SK-N-SH (cell line): ENCODE measurements around the gene TMEM117. TPM values are rescaled to one million over a fixed set of nuclear protein-coding genes. Genes with fewer than 3 reads are reported as not detected.

ENCODE experiments used
- CTCF ChIA-PET: fragments of 300-600, 350-600 bp; formaldehyde crosslinking; extraction: SDS; loops from one replicate; lab custom pipeline; 2021; lab: Yijun Ruan, JAX
- POLR2A ChIA-PET: fragments of 350-600 bp; sonication (Branson Sonifier 250); formaldehyde crosslinking; extraction: SDS; loops from one replicate; lab custom pipeline; 2020; ENCODE audit warnings: antibody characterized with exemption, inconsistent platforms; lab: Yijun Ruan, JAX
- DNase-seq: peaks from one replicate; pipeline ENCODE4 v3.0.0; 2012
- H2AFZ ChIP-seq: fragments of 200-600 bp; sonication (generic); 2 replicates; pipeline ENCODE4 v1.8.1; 2016; ENCODE audit warnings: antibody characterized with exemption, mild to moderate bottlenecking, low read depth
- H3F3A ChIP-seq: fragments of 200-600 bp; sonication (generic); replicated peaks from 2 replicates; pipeline ENCODE3; 2016; ENCODE audit warnings: antibody characterized with exemption, mild to moderate bottlenecking; ENCODE audit not compliant: insufficient read depth
- H3K27ac ChIP-seq, 2 experiments: fragments of 200-500 bp in 1 of 2; fragments of 200-600 bp in 1 of 2; sonication (Bioruptor generic) in 1 of 2; sonication (generic), shearing (Covaris generic) in 1 of 2; 2 replicates each; pipeline versions ENCODE4 v1.5.1 to v1.6.1; 2014 to 2016; ENCODE audit warnings: low read depth in 2 of 2, inconsistent platforms in 1 of 2, low read length in 1 of 2, mild to moderate bottlenecking in 1 of 2, mixed read lengths in 1 of 2
- H3K27me3 ChIP-seq: fragments of 200-600 bp; sonication (generic), shearing (Covaris generic); 2 replicates; pipeline ENCODE4 v1.6.1; 2016; ENCODE audit warnings: mixed run types; ENCODE audit not compliant: insufficient read depth
- H3K36me3 ChIP-seq, 2 experiments: fragments of 200-500 bp in 1 of 2; fragments of 200-600 bp in 1 of 2; sonication (Bioruptor generic) in 1 of 2; sonication (generic) in 1 of 2; replicated peaks in 1 of 2; 2 replicates each; pipeline versions ENCODE3 to v1.5.1; 2014 to 2016; ENCODE audit warnings: low read length in 1 of 2, mild to moderate bottlenecking in 1 of 2; ENCODE audit not compliant: insufficient read depth in 2 of 2, control insufficient read depth in 1 of 2
- H3K4me1 ChIP-seq, 2 experiments: fragments of 200-500 bp in 1 of 2; fragments of 200-600 bp in 1 of 2; sonication (Bioruptor generic) in 1 of 2; sonication (generic), shearing (Covaris generic) in 1 of 2; 2 replicates each; pipeline versions ENCODE4 v1.5.1 to v1.6.1; 2014 to 2016; ENCODE audit warnings: low read depth in 1 of 2, low read length in 1 of 2, mixed run types in 1 of 2; ENCODE audit not compliant: insufficient read depth in 2 of 2, control insufficient read depth in 1 of 2
- H3K4me2 ChIP-seq: fragments of 200-600 bp; sonication (generic), shearing (Covaris generic); 2 replicates; pipeline ENCODE4 v1.6.1; 2017; ENCODE audit warnings: mixed run types
- H3K4me3 ChIP-seq, 2 experiments: fragments of 200-500 bp in 1 of 2; fragments of 200-600 bp in 1 of 2; sonication (Bioruptor generic) in 1 of 2; sonication (generic), shearing (Covaris generic) in 1 of 2; 2 replicates each; pipeline versions ENCODE4 v1.5.1 to v1.8.1; 2014 to 2016; ENCODE audit warnings: low read depth in 2 of 2, inconsistent platforms in 1 of 2, low read length in 1 of 2, mild to moderate bottlenecking in 1 of 2, mixed read lengths in 1 of 2, moderate library complexity in 1 of 2
- H3K79me2 ChIP-seq: fragments of 200-600 bp; sonication (generic); 2 replicates; pipeline ENCODE4 v1.8.1; 2017; ENCODE audit warnings: mild to moderate bottlenecking; ENCODE audit not compliant: insufficient read depth
- H3K9ac ChIP-seq: fragments of 200-600 bp; sonication (generic); 2 replicates; pipeline ENCODE4 v1.6.1; 2017; ENCODE audit warnings: mixed run types
- H3K9me2 ChIP-seq: fragments of 200-600 bp; sonication (generic); 2 replicates; pipeline ENCODE4 v1.6.1; 2017; ENCODE audit warnings: mixed run types
- H3K9me3 ChIP-seq: fragments of 200-600 bp; sonication (generic); 2 replicates; pipeline ENCODE4 v1.6.1; 2017; ENCODE audit warnings: mixed run types, mild to moderate bottlenecking, moderate library complexity
- H4K20me1 ChIP-seq: fragments of 200-600 bp; sonication (generic); 2 replicates; pipeline ENCODE4 v1.6.1; 2017; ENCODE audit warnings: mild to moderate bottlenecking, mixed run types; ENCODE audit not compliant: insufficient read depth
- EP300 ChIP-seq, 2 experiments: IDR thresholded peaks; 2 replicates each; pipeline versions ENCODE4 v1.4.0 to v1.6.1; 2012; ENCODE audit warnings: borderline replicate concordance in 1 of 2, low read depth in 1 of 2, low read length in 1 of 2
- FOXJ3 ChIP-seq: sonication (generic); formaldehyde crosslinking; IDR thresholded peaks from 2 replicates; pipeline ENCODE4 v1.5.1; 2020; ENCODE audit warnings: mild to moderate bottlenecking, missing genetic modification reagents
- GABPA ChIP-seq: IDR thresholded peaks from 2 replicates; pipeline ENCODE4 v1.4.0; 2012; ENCODE audit warnings: low read depth, mild to moderate bottlenecking
- JUND ChIP-seq: IDR thresholded peaks from 2 replicates; pipeline ENCODE4 v1.4.0; 2012
- MEF2A ChIP-seq: IDR thresholded peaks from 2 replicates; pipeline ENCODE4 v1.4.0; 2012; ENCODE audit warnings: low read depth, borderline replicate concordance
- MXI1 ChIP-seq: IDR thresholded peaks from 2 replicates; pipeline ENCODE4 v1.6.1; 2012; ENCODE audit warnings: mild to moderate bottlenecking, low read depth, low read length, improper control_type of control experiment
- NRF1 ChIP-seq: IDR thresholded peaks from 2 replicates; pipeline ENCODE4 v1.6.1; 2012; ENCODE audit warnings: low read depth, mild to moderate bottlenecking, low read length
- POLR2AphosphoS5 ChIP-seq: IDR thresholded peaks from 2 replicates; pipeline ENCODE4 v1.6.1; 2012; ENCODE audit warnings: low read depth, low read length
- RAD21 ChIP-seq: IDR thresholded peaks from 2 replicates; pipeline ENCODE4 v1.6.1; 2012; ENCODE audit warnings: mild to moderate bottlenecking, low read length
- RCOR1 ChIP-seq: fragments of 150-350 bp; IDR thresholded peaks from 2 replicates; pipeline ENCODE4 v1.6.1; 2017; ENCODE audit warnings: antibody characterized with exemption, low read length
- RXRA ChIP-seq: IDR thresholded peaks from 2 replicates; pipeline ENCODE4 v1.4.0; 2012; ENCODE audit warnings: low read depth, mild to moderate bottlenecking, borderline replicate concordance
- SMC3 ChIP-seq: IDR thresholded peaks from 2 replicates; pipeline ENCODE4 v1.6.1; 2012; ENCODE audit warnings: low read depth, low read length, improper control_type of control experiment
- TCF12 ChIP-seq: IDR thresholded peaks from 2 replicates; pipeline ENCODE4 v1.4.0; 2012
- YY1 ChIP-seq: IDR thresholded peaks from 2 replicates; pipeline ENCODE4 v1.4.0; 2012; ENCODE audit warnings: low read depth, mild to moderate bottlenecking
- WGBS: methylation state at CpG from one replicate; pipeline ENCODE4 v1.1.6; 2017; ENCODE audit warnings: low lambda C conversion rate; 5-methylcytosine and 5-hydroxymethylcytosine counted together
- polyA plus RNA-seq, 3 experiments: library from polyadenylated mRNA; depleted of rRNA; stranded (reverse); fragments of >200 nt; gene quantifications; 2 replicates each; pipeline ENCODE4 v1.2.3, GENCODE V29; 2012
- TF ChIP-seq, protein P1 (sequence below): fragments of 150-350 bp; IDR thresholded peaks from 2 replicates; pipeline ENCODE4 v1.6.1; 2017; ENCODE audit warnings: antibody characterized with exemption, low read length, low read depth, borderline replicate concordance
- TF ChIP-seq, protein P2 (sequence below): fragments of 200-600 bp; sonication (generic); IDR thresholded peaks from 2 replicates; pipeline ENCODE4 v1.6.1; 2017; ENCODE audit warnings: antibody characterized with exemption, mild to moderate bottlenecking, moderate library complexity
- TF ChIP-seq, protein P3 (sequence below): IDR thresholded peaks from 2 replicates; pipeline ENCODE4 v1.4.0; 2012; ENCODE audit warnings: low read depth, borderline replicate concordance
- TF ChIP-seq, protein P4 (sequence below): IDR thresholded peaks from 2 replicates; pipeline ENCODE4 v1.6.1; 2012; ENCODE audit warnings: mild to moderate bottlenecking, low read depth, low read length, moderate library complexity
- TF ChIP-seq, protein P5 (sequence below): IDR thresholded peaks from 2 replicates; pipeline ENCODE4; 2012

TMEM117 gene
- polyA plus RNA-seq, 1 of the 3 experiments (the other 2 are of a cell fraction), result 0.81 TPM

DNA sequence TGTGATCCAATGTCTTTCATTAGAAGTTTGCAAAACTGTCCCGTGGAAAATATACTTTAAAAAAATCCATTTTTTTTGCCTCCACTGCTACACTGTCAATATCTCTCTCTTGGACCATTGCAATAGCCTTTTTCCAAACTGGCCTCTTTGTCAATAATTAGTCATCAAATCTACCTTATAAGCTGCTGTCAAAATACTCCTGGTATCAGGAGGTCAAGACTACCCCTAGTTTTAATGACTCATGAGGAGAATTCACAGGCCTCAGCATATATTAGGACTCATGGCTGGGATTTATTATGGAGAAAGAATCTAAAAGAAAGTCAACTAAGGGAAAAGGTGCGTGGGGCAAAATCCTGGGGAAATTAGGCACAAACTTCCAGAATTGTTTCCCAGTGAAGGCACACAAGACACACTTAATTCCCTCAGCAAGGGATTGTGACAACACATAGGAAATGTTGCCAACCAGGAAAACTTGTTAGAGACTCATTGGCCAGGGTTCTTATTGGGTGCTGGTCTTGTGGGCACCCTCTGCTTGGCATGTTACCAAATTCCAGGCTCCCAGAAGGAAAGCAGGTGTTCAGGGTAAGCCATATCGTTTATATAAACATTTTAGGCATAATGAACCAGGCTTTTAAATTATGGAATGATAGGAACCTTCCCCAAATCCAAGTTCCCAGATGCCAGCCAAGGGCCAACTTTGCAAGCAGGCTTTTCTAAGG, 56.1 kb downstream of the TMEM117 start:
- Histone ChIP-seq H4K20me1 (no peaks in the 10 kb centered on the region), H3K9me2 (no peaks in the 10 kb centered on the region), H3F3A (no peaks in the 10 kb centered on the region), H3K4me2 (no peak overlapping the region), H3K9ac (no peak overlapping the region), H3K4me1 (no peaks in the 10 kb centered on the region), H3K27me3 (no peaks in the 10 kb centered on the region), H2AFZ (no peak overlapping the region), H3K79me2 (no peaks in the 10 kb centered on the region), H3K27ac (no peak overlapping the region), H3K36me3 (no peaks in the 10 kb centered on the region), H3K9me3 (no peaks in the 10 kb centered on the region), H3K4me3 (no peak overlapping the region)
- POLR2A ChIA-PET, result no interaction called here
- TF ChIP-seq MXI1 (no peak), TCF12 (no peak), MEF2A (no peak), RXRA (no peak), EP300 (IDR thresholded peaks at IDR 0.05; ENCODE audit: borderline replicate concordance in 1 of 2, low read depth in 1 of 2, low read length in 1 of 2) (no peak), YY1 (no peak), SMC3 (no peak)
- TF ChIP-seq, protein P1, sequence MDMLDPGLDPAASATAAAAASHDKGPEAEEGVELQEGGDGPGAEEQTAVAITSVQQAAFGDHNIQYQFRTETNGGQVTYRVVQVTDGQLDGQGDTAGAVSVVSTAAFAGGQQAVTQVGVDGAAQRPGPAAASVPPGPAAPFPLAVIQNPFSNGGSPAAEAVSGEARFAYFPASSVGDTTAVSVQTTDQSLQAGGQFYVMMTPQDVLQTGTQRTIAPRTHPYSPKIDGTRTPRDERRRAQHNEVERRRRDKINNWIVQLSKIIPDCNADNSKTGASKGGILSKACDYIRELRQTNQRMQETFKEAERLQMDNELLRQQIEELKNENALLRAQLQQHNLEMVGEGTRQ, result no peak
- TF ChIP-seq, protein P2, sequence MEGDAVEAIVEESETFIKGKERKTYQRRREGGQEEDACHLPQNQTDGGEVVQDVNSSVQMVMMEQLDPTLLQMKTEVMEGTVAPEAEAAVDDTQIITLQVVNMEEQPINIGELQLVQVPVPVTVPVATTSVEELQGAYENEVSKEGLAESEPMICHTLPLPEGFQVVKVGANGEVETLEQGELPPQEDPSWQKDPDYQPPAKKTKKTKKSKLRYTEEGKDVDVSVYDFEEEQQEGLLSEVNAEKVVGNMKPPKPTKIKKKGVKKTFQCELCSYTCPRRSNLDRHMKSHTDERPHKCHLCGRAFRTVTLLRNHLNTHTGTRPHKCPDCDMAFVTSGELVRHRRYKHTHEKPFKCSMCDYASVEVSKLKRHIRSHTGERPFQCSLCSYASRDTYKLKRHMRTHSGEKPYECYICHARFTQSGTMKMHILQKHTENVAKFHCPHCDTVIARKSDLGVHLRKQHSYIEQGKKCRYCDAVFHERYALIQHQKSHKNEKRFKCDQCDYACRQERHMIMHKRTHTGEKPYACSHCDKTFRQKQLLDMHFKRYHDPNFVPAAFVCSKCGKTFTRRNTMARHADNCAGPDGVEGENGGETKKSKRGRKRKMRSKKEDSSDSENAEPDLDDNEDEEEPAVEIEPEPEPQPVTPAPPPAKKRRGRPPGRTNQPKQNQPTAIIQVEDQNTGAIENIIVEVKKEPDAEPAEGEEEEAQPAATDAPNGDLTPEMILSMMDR, result no peak
- CTCF ChIA-PET, result interaction anchor here (0.6 to 2.5 kb wide), 3 partner anchors 9 to 116 kb away, joined by 4 to 13 read pairs (median 6); no protein-coding TSS in a partner anchor
- no peak for DNase-seq
- WGBS, result 64% methylated on average over 3 of the region's 3 CpGs

DNA sequence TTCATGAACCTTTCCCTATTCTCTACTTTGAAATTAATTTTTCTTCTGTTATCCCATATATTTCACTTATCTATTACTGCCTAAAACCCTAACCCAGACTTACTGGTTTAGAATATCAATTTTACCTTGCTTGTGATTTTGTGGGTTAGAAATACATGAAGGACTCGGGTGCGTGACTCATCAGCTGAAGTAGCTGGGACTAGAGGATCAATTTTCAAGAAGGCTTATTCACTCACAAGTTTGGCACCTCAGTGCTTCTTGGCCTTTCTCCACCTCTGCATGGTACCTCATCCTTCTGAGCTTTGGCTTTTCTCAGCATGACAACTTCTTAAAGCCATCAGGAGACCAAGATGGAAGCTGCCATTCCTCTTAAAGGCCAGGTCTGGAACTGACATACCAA, 57.8 kb downstream of the TMEM117 start:
- no peaks in the 10 kb centered on the region for H3K4me1 ChIP-seq
- no peak for DNase-seq
- no peaks in the 10 kb centered on the region for H3K36me3 ChIP-seq
- H3K4me2 ChIP-seq, result no peak overlapping the region
- no peak overlapping the region for H3K4me3 ChIP-seq
- H4K20me1 ChIP-seq, result no peaks in the 10 kb centered on the region
- WGBS, result 85% methylated on average over 2 of the region's 2 CpGs
- no peaks in the 10 kb centered on the region for H3K9me3 ChIP-seq
- no peaks in the 10 kb centered on the region for H3F3A ChIP-seq
- no peaks in the 10 kb centered on the region for H3K27me3 ChIP-seq
- H3K9ac ChIP-seq, result no peak overlapping the region
- ChIA-PET CTCF (interaction anchor here (0.7 kb wide), 1 partner anchor 10 kb away, joined by 3 read pairs; no protein-coding TSS in a partner anchor), POLR2A (no interaction called here)
- no peaks in the 10 kb centered on the region for H3K79me2 ChIP-seq
- no peak overlapping the region for H2AFZ ChIP-seq
- H3K9me2 ChIP-seq, result no peaks in the 10 kb centered on the region
- H3K27ac ChIP-seq, result no peak overlapping the region
- TF ChIP-seq TCF12 (0 out of 2 replicates have a peak, but pooled peaks have one; percentile 13), JUND (peak; percentile 13; the same call in 1 of the 2 replicates), RCOR1 (no peak), NRF1 (no peak), FOXJ3 (no peak), GABPA (no peak), POLR2AphosphoS5 (no peak), RAD21 (no peak)
- TF ChIP-seq, protein P3, sequence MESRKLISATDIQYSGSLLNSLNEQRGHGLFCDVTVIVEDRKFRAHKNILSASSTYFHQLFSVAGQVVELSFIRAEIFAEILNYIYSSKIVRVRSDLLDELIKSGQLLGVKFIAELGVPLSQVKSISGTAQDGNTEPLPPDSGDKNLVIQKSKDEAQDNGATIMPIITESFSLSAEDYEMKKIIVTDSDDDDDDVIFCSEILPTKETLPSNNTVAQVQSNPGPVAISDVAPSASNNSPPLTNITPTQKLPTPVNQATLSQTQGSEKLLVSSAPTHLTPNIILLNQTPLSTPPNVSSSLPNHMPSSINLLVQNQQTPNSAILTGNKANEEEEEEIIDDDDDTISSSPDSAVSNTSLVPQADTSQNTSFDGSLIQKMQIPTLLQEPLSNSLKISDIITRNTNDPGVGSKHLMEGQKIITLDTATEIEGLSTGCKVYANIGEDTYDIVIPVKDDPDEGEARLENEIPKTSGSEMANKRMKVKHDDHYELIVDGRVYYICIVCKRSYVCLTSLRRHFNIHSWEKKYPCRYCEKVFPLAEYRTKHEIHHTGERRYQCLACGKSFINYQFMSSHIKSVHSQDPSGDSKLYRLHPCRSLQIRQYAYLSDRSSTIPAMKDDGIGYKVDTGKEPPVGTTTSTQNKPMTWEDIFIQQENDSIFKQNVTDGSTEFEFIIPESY, result no peak
- TF ChIP-seq, protein P4, sequence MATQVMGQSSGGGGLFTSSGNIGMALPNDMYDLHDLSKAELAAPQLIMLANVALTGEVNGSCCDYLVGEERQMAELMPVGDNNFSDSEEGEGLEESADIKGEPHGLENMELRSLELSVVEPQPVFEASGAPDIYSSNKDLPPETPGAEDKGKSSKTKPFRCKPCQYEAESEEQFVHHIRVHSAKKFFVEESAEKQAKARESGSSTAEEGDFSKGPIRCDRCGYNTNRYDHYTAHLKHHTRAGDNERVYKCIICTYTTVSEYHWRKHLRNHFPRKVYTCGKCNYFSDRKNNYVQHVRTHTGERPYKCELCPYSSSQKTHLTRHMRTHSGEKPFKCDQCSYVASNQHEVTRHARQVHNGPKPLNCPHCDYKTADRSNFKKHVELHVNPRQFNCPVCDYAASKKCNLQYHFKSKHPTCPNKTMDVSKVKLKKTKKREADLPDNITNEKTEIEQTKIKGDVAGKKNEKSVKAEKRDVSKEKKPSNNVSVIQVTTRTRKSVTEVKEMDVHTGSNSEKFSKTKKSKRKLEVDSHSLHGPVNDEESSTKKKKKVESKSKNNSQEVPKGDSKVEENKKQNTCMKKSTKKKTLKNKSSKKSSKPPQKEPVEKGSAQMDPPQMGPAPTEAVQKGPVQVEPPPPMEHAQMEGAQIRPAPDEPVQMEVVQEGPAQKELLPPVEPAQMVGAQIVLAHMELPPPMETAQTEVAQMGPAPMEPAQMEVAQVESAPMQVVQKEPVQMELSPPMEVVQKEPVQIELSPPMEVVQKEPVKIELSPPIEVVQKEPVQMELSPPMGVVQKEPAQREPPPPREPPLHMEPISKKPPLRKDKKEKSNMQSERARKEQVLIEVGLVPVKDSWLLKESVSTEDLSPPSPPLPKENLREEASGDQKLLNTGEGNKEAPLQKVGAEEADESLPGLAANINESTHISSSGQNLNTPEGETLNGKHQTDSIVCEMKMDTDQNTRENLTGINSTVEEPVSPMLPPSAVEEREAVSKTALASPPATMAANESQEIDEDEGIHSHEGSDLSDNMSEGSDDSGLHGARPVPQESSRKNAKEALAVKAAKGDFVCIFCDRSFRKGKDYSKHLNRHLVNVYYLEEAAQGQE, result no peak
- TF ChIP-seq, protein P5, sequence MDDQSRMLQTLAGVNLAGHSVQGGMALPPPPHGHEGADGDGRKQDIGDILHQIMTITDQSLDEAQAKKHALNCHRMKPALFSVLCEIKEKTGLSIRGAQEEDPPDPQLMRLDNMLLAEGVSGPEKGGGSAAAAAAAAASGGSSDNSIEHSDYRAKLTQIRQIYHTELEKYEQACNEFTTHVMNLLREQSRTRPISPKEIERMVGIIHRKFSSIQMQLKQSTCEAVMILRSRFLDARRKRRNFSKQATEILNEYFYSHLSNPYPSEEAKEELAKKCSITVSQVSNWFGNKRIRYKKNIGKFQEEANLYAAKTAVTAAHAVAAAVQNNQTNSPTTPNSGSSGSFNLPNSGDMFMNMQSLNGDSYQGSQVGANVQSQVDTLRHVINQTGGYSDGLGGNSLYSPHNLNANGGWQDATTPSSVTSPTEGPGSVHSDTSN, result no peak
